ENCODE data around the gene CEMIP.

GRCh38 chr15:80846031-80846815 lies 67.1 kb downstream of the CEMIP start:
- no peak for TF ChIP-seq CTCF (IDR thresholded peaks at IDR 0.05)
- no peak for TF ChIP-seq RAD21 (IDR thresholded peaks at IDR 0.05; ENCODE audit: low read length)
- no peak for TF ChIP-seq RFX5 (IDR thresholded peaks at IDR 0.05; ENCODE audit: low read length)
- no peak for TF ChIP-seq SMC3 (IDR thresholded peaks at IDR 0.05; ENCODE audit: low read depth, low read length)
- TF ChIP-seq POLR2AphosphoS5 (IDR thresholded peaks at IDR 0.05; ENCODE audit: low read depth, low read length) = no peak
- TF ChIP-seq TEAD4 (IDR thresholded peaks at IDR 0.05; ENCODE audit: borderline replicate concordance, insufficient read depth) = no peak
- TF ChIP-seq MAX (IDR thresholded peaks at IDR 0.05; ENCODE audit: low read depth) = no peak
- TF ChIP-seq YY1 (IDR thresholded peaks at IDR 0.05; ENCODE audit: low read depth) = no peak
- no peak for TF ChIP-seq REST (IDR thresholded peaks at IDR 0.05; ENCODE audit: low read depth, low read length)
- TF ChIP-seq SIN3A (IDR thresholded peaks at IDR 0.05; ENCODE audit: borderline replicate concordance, low read depth, low read length) = no peak
